Kasumi-1 (cell line): Measurements from ENCODE around the gene DDT.
"Not testable (repeated sequence)": the region's sequence is repeated elsewhere in the genome, so short reads cannot be mapped to it uniquely, and the experiment has no call there.

Source experiments
- DNase-seq, 2 experiments: peaks; one replicate each; lab custom pipeline; 2025; lab: John Stamatoyannopoulos, UW

DDT gene

GRCh38 chr22:23952794-23953405, 21.3 kb downstream of the DDT start:
- not testable (repeated sequence) for DNase-seq

GRCh38 chr22:23951383-23951782, 22.9 kb downstream of the DDT start:
- DNase-seq, result not testable (repeated sequence)

GRCh38 chr22:23949764-23950163, 24.5 kb downstream of the DDT start:
- not testable (repeated sequence) for DNase-seq

- DNase-seq, result not testable (repeated sequence)
Measured at GRCh38 chr22:23947391-23947790, 26.9 kb downstream of the DDT start.

GRCh38 chr22:23940166-23940565, 34.1 kb downstream of the DDT start:
- not testable (repeated sequence) for DNase-seq

GRCh38 chr22:23939017-23939357, 35.3 kb downstream of the DDT start:
- no peak for DNase-seq

- DNase-seq, result no peak
Measured at GRCh38 chr22:23938328-23939016, 35.8 kb downstream of the DDT start.

GRCh38 chr22:23926561-23926960, 47.7 kb downstream of the DDT start:
- DNase-seq, result no peak

GRCh38 chr22:23925020-23925606, 49.1 kb downstream of the DDT start:
- no peak for DNase-seq

- no peak for DNase-seq
Measured at GRCh38 chr22:23922921-23923320, 51.3 kb downstream of the DDT start.

GRCh38 chr22:23921586-23922201, 52.5 kb downstream of the DDT start:
- not testable (repeated sequence) for DNase-seq
